ENCODE measurements around the gene CASTOR1.

The CASTOR1 gene

DNA sequence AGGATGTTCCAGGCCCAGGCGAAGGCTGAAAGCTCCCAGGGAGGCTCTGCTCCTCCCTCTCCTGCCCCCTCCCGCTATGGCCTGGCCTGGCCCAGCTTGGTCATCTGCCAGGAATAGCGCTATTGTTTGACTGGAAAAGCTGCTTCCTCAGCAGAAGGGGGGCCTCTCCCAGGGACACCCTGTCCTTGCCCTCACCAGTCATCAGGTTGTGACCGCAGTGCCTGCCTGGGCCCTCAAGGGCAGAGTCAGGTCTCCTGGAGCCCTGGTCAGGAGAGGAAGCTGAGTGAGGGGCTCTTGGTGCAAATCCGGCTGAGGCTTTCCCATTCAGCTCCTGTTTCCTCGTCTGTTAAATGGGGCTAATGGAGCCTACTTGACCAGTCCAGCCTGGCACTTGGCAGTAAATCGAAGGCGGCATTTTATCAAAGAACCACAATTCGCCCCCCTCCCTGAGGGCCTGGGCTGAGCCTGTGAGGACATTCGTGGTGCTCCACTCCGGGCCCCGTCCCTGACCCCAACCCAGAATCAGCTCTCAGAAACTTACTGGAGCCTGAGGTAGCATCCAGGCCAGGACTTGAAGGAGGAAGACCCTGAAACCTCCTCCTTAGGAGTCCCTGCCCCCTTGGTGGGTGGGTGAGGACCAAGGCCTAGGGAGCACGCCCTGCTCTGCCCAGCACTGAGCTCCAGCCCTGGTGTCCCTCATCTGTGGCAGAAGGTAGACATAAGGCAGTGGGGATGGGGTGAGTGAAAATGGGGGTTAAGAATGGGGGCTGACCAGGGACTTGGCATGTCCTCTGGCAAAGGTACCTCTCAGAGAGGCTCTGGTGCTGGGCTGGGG, 2.0 kb upstream of the CASTOR1 start:
- Mint-ChIP-seq H3K36me3 (ENCODE audit: low read depth) (no peaks in the 10 kb centered on the region), H3K27me3 (ENCODE audit: low read depth, poor library complexity) (no peaks in the 10 kb centered on the region), H3K4me1 (peaks cover 40% of the 10 kb centered on the region), H3K27ac (no peak overlapping the region), H3K9me3 (no peaks in the 10 kb centered on the region), H3K4me3 (no peak overlapping the region)
- TF ChIP-seq, protein P1, sequence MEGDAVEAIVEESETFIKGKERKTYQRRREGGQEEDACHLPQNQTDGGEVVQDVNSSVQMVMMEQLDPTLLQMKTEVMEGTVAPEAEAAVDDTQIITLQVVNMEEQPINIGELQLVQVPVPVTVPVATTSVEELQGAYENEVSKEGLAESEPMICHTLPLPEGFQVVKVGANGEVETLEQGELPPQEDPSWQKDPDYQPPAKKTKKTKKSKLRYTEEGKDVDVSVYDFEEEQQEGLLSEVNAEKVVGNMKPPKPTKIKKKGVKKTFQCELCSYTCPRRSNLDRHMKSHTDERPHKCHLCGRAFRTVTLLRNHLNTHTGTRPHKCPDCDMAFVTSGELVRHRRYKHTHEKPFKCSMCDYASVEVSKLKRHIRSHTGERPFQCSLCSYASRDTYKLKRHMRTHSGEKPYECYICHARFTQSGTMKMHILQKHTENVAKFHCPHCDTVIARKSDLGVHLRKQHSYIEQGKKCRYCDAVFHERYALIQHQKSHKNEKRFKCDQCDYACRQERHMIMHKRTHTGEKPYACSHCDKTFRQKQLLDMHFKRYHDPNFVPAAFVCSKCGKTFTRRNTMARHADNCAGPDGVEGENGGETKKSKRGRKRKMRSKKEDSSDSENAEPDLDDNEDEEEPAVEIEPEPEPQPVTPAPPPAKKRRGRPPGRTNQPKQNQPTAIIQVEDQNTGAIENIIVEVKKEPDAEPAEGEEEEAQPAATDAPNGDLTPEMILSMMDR (IDR thresholded peaks at IDR 0.05) = no peak
- no peak for DNase-seq

DNA sequence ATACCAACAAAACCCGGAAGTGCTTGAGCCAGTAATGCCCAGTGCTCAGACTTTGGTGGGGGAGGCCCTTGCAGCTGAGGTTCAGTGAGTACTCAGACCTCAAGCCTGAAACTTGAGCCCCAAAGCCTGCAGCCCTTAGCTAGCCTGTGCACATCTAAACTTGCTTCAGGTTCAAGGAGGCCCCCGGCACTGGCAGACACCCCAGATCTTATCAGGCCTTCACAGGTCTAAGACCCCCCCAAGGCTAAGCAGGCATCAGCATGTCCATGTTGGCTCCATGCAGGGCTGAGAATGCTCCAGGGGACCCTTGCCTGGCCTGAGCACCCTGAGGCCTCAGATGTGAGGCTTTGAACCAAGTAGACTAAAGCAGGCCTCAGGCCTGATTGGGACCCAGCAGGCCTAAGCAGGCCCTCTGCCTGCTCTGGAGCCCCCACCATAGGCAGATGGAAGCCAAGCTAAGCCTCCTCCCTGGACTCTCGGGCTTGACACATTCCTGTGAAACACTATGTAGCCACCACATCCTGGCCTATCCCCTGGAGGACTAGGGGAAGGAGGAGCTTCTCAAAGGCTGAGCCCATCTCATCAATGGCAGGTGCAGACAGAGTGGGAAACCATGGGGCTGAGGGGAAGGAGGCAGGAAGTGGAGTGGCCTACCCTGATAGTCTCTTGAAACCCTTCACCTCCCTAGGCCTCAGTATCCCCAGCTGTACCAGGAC, 1.2 kb upstream of the CASTOR1 start:
- no peak overlapping the region for H3K27ac Mint-ChIP-seq
- no peaks in the 10 kb centered on the region for H3K36me3 Mint-ChIP-seq (ENCODE audit: low read depth)
- H3K4me1 Mint-ChIP-seq = peaks cover 36% of the 10 kb centered on the region
- TF ChIP-seq, protein P1 (IDR thresholded peaks at IDR 0.05) = no peak
- no peaks in the 10 kb centered on the region for H3K27me3 Mint-ChIP-seq (ENCODE audit: low read depth, poor library complexity)
- DNase-seq = peak; percentile 23
- peak overlapping the region; percentile 73 for H3K4me3 Mint-ChIP-seq
- no peaks in the 10 kb centered on the region for H3K9me3 Mint-ChIP-seq

DNA sequence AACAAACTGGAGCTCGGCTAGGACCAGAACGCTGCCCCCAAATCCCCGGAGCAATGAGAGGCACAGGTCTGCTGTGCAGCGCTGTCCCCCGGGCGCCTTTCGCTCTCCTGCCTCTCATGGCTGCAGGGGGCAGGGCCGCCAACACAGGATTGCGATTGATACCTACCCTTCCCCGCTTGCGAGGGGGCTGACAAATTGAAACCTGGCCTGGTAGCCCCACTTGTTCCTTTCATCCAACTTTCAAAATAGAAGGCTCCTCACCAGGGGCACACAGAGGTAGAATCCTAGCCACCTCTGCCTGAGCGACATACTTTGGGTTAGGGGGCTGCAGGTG, 642 bp upstream of the CASTOR1 start:
- no peak for DNase-seq
- TF ChIP-seq, protein P1 (IDR thresholded peaks at IDR 0.05) = no peak
- H3K9me3 Mint-ChIP-seq = no peaks in the 10 kb centered on the region
- peak overlapping the region; percentile 73 for H3K4me3 Mint-ChIP-seq
- no peaks in the 10 kb centered on the region for H3K27me3 Mint-ChIP-seq (ENCODE audit: low read depth, poor library complexity)
- H3K4me1 Mint-ChIP-seq = peaks cover 33% of the 10 kb centered on the region
- no peaks in the 10 kb centered on the region for H3K36me3 Mint-ChIP-seq (ENCODE audit: low read depth)
- H3K27ac Mint-ChIP-seq = no peak overlapping the region

DNA sequence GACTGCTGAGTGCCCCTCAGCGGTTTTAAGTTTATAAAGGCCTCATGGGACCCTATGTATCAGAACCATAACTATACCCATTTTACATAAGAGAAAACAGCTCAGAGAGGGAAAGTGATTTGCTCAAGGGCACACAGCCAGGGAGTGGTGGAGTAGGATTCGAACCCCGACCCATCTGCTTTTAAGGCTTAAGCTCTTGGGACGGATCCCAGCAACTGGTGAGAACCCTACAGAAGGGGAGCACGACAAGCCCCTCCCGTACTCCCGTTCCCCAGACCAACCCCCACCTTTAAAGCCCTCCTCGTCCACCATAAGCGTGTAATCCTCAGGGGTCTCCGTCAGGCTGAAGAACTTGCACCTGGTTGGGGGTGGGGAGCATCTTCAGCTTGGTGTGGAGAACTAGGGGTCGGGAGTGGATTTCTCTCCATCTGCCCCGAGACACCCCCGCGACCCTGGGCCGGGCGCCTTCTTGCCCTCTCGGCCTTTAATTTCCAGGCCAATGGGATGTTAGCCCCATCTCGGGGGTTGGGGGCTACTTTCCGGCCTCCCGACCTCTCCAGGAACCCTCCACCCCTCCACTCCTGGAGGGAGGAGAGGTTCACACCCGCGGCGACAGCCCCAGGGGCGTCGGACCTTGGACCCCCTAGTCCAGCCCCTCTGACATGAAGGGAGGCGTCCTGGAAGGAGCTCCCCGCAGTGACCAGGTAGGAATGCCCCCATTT, 725 bp downstream of the CASTOR1 start:
- TF ChIP-seq, protein P1 (IDR thresholded peaks at IDR 0.05) = no peak
- H3K9me3 Mint-ChIP-seq = no peaks in the 10 kb centered on the region
- no peaks in the 10 kb centered on the region for H3K36me3 Mint-ChIP-seq (ENCODE audit: low read depth)
- peaks cover 33% of the 10 kb centered on the region for H3K4me1 Mint-ChIP-seq
- no peak for DNase-seq
- H3K27me3 Mint-ChIP-seq (ENCODE audit: low read depth, poor library complexity) = no peaks in the 10 kb centered on the region
- peak overlapping the region; percentile 85 for H3K4me3 Mint-ChIP-seq
- H3K27ac Mint-ChIP-seq = peak overlapping the region; percentile 73

DNA sequence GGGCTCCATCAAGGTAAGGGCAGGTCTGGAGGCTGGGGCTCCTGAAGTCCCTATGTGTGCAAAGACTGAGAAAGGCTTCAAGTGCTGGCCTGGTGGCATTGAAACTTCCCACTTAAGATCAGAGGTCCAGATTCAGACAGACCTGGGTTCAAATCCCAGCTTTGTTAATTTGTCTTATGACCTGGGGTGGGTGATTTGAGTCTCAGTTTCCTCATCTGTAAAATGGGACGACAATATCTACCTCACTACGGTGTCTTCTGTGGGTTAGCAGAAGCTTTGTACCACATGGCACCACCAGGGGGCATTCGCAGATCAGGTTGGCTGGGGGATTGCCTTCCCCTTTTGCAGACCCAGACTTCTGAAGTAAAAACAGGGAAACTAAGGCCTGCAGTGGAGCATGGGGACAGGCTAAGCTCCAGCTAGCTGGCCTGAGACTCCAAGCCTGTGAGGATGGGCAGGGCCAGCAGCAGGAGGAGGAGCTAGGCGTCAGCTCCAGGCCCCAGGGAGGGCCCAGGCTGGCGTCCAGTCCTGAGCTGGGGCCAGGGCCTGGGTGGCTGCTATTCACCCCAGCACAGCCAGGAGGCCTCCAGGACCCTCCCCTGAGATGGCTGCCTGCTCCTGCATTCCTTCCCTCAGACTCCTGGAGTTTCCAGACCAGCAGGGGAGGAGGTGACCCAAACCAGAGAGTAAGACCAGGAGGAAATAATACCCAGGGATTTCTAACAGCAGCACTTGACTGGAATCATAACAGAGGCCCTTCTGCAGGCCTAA, 1.5 kb downstream of the CASTOR1 start:
- Mint-ChIP-seq H3K9me3 (no peaks in the 10 kb centered on the region), H3K4me1 (peaks cover 26% of the 10 kb centered on the region), H3K27me3 (ENCODE audit: low read depth, poor library complexity) (no peaks in the 10 kb centered on the region), H3K36me3 (ENCODE audit: low read depth) (no peaks in the 10 kb centered on the region), H3K4me3 (peak overlapping the region; percentile 85), H3K27ac (peak overlapping the region; percentile 73)
- TF ChIP-seq, protein P1 (IDR thresholded peaks at IDR 0.05) = peak; percentile 70
- DNase-seq = peak; percentile 79

Data from nephron progenitor cell (in vitro differentiated cells).